ENCODE data around the gene ARHGAP44. TPM values are rescaled to one million over a fixed set of nuclear protein-coding genes. Genes with fewer than 3 reads are reported as not detected.

ARHGAP44 gene
- total and polyA plus RNA-seq, 2 of the 13 experiments (the other 11 are each of a cell fraction or from before 2014, with no cell fraction given), result 0.79 to 3.1 TPM

DNA sequence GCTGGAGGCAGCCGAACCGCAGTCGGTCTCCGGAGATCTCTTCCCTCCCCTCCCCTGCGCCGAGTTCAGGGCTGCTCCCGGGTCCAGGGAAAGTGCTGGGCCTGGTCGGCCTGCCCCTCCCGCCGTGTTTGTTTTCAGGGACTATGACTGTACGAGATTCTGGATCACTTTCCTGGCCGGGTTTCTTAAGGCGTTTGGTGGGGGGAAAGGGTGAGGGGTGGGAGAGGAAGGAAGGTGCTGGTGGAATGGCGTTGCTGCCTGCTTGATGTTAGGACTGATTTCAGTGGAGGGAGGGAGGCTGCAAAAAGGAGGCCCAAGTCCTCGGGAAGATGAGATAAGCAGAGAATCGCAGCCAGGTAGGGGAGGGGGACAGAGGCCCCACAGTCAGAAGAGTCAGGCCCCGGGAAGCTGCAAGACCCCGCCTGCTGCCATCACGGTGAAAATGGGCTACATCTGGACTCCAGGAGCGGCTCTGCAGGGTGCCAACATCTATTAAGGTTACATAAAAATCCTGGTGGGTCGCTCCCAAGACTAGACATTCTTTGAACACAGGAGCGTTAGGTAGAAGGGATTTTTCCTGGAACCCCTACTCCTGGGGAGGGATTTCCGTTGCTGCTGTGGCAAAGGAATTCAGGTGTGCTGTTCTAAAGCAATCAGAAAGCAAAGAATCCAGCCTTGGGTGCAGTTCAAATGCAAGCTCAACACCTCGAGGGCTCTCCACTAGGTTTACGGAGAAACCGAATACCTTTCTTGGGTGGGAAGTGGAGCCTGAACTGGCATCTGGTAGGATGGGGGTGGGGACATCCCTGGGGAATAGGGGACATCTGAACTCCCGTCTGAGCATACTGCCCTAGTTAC is 1.2 kb downstream of the ARHGAP44 start (continued):
- TF ChIP-seq RARA (CRISPR knock-in tag; IDR thresholded peaks at IDR 0.05) (no peak), ZNF468 (CRISPR knock-in tag; IDR thresholded peaks at IDR 0.05) (no peak), ZHX2 (IDR thresholded peaks at IDR 0.05; ENCODE audit: low read depth) (no peak), ZHX2 (CRISPR knock-in tag; IDR thresholded peaks at IDR 0.05; ENCODE audit: borderline replicate concordance) (no peak), ZSCAN25 (CRISPR knock-in tag; IDR thresholded peaks at IDR 0.05) (peak; percentile 4; the same call in 1 of the 2 replicates), ZNF878 (CRISPR knock-in tag; IDR thresholded peaks at IDR 0.05) (no peak), ZSCAN22 (CRISPR knock-in tag; IDR thresholded peaks at IDR 0.05) (no peak), ZNF737 (CRISPR knock-in tag; IDR thresholded peaks at IDR 0.05; ENCODE audit: borderline replicate concordance) (no peak), IRF9 (CRISPR knock-in tag; IDR thresholded peaks at IDR 0.05; ENCODE audit: borderline replicate concordance) (no peak), ZNF674 (CRISPR knock-in tag; IDR thresholded peaks at IDR 0.05; ENCODE audit: low read depth) (no peak), BRCA1 (CRISPR knock-in tag; IDR thresholded peaks at IDR 0.05) (no peak), ZNF614 (CRISPR knock-in tag; IDR thresholded peaks at IDR 0.05; ENCODE audit: borderline replicate concordance) (no peak), NRL (CRISPR knock-in tag; IDR thresholded peaks at IDR 0.05; ENCODE audit: borderline replicate concordance) (0 out of 2 replicates have a peak, but pooled peaks have one; percentile 40), CHD4 (IDR thresholded peaks at IDR 0.05; ENCODE audit: borderline replicate concordance, low read length) (no peak), SIN3B (IDR thresholded peaks at IDR 0.05; ENCODE audit: low read length) (no peak), GTF3A (CRISPR knock-in tag; conservative IDR thresholded peaks at IDR 0.05) (no peak), MTF1 (CRISPR knock-in tag; IDR thresholded peaks at IDR 0.05) (no peak), ZNF350 (CRISPR knock-in tag; IDR thresholded peaks at IDR 0.05; ENCODE audit: borderline replicate concordance, low read depth) (peak; percentile 28; the same call in 1 of the 2 replicates)
- TF ChIP-seq, protein P1, sequence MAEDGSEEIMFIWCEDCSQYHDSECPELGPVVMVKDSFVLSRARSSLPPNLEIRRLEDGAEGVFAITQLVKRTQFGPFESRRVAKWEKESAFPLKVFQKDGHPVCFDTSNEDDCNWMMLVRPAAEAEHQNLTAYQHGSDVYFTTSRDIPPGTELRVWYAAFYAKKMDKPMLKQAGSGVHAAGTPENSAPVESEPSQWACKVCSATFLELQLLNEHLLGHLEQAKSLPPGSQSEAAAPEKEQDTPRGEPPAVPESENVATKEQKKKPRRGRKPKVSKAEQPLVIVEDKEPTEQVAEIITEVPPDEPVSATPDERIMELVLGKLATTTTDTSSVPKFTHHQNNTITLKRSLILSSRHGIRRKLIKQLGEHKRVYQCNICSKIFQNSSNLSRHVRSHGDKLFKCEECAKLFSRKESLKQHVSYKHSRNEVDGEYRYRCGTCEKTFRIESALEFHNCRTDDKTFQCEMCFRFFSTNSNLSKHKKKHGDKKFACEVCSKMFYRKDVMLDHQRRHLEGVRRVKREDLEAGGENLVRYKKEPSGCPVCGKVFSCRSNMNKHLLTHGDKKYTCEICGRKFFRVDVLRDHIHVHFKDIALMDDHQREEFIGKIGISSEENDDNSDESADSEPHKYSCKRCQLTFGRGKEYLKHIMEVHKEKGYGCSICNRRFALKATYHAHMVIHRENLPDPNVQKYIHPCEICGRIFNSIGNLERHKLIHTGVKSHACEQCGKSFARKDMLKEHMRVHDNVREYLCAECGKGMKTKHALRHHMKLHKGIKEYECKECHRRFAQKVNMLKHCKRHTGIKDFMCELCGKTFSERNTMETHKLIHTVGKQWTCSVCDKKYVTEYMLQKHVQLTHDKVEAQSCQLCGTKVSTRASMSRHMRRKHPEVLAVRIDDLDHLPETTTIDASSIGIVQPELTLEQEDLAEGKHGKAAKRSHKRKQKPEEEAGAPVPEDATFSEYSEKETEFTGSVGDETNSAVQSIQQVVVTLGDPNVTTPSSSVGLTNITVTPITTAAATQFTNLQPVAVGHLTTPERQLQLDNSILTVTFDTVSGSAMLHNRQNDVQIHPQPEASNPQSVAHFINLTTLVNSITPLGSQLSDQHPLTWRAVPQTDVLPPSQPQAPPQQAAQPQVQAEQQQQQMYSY (CRISPR knock-in tag; IDR thresholded peaks at IDR 0.05), result no peak

Measured in HepG2 (cell line).